ENCODE data around the gene LOXHD1. TPM values are rescaled to one million over a fixed set of nuclear protein-coding genes. Genes with fewer than 3 reads are reported as not detected.

The LOXHD1 gene
- total and polyA plus RNA-seq, 2 donors (not counting 1 experiment from before 2014, with no cell fraction given): not detected

DNA sequence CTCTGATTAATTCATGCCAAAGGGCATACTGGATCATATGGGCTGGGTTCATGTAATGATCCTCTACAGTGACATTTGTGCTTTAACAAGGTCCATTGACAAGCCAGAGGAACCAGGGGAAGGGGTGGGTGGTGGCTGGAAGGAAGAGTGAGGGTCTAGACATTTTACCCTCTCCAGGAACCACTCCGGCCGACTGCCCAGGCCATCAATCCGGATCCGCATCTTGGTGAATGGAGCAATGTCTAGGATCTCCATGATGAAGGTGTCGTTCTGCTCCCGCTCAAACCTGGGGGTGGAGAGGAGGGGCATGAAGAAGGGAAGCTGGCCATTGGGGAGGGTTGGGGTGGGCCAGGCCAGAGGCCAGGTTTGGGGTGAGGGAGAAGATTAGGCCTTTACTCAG lies 147.5 kb downstream of the LOXHD1 start:
- Mint-ChIP-seq H3K27ac (no peak overlapping the region), H3K4me1 (no peaks in the 10 kb centered on the region), H3K9me3 (ENCODE audit: insufficient read depth) (no peaks in the 10 kb centered on the region), H3K4me3 (no peak overlapping the region), H3K27me3 (peaks cover 12% of the 10 kb centered on the region)
- Histone ChIP-seq H2AFZ (ENCODE audit: insufficient read depth, low read depth, low read length, poor library complexity, severe bottlenecking) (no peak overlapping the region), H3K4me1 (ENCODE audit: control insufficient read depth in 2 of 2, insufficient read depth in 2 of 2, low read length in 2 of 2) (no peaks in the 10 kb centered on the region), H3K79me2 (ENCODE audit: control insufficient read depth, insufficient read depth, low read length) (no peaks in the 10 kb centered on the region), H3K9ac (ENCODE audit: low read length) (no peak overlapping the region), H3K4me2 (replicated peaks; ENCODE audit: low read depth, low read length, poor library complexity, severe bottlenecking) (no peak overlapping the region), H3K27me3 (replicated peaks in 1 of 4; ENCODE audit: control extremely low read depth in 1 of 4, control insufficient read depth in 3 of 4, insufficient read depth in 4 of 4, low read length in 3 of 4) (peaks cover 0 to 2% (median 0%) of the 10 kb centered on the region in 4 experiments), H4K20me1 (ENCODE audit: control insufficient read depth, insufficient read depth, low read length, poor library complexity, severe bottlenecking) (no peaks in the 10 kb centered on the region), H3K4me3 (ENCODE audit: control extremely low read depth in 1 of 5, extremely low read depth in 1 of 5, insufficient read depth in 1 of 5, low read depth in 2 of 5, low read length in 4 of 5) (no peak overlapping the region), H3K36me3 (replicated peaks in 1 of 2; ENCODE audit: control extremely low read depth in 1 of 2, control insufficient read depth in 1 of 2, extremely low read depth in 1 of 2, insufficient read depth in 2 of 2, low read length in 1 of 2) (no peaks in the 10 kb centered on the region), H3K9me3 (ENCODE audit: control extremely low read depth in 1 of 3, control insufficient read depth in 2 of 3, insufficient read depth in 1 of 3, low read length in 2 of 3) (peaks cover 0 to 4% (median 0%) of the 10 kb centered on the region in 3 donors), H3K27ac (ENCODE audit: low read length in 2 of 2) (no peak overlapping the region)
- intact Hi-C loops (cut with micrococcal nuclease): no loop called here
- ATAC-seq (ENCODE audit: low read depth): no peak
- 98% methylated on average over 6 of the region's 6 CpGs for WGBS (ENCODE audit: insufficient coverage)
- no peak for TF ChIP-seq EZH2 (IDR thresholded peaks at IDR 0.05; ENCODE audit: borderline replicate concordance, insufficient read depth, low read depth, low read length, poor library complexity, severe bottlenecking)
- TF ChIP-seq, protein P1, sequence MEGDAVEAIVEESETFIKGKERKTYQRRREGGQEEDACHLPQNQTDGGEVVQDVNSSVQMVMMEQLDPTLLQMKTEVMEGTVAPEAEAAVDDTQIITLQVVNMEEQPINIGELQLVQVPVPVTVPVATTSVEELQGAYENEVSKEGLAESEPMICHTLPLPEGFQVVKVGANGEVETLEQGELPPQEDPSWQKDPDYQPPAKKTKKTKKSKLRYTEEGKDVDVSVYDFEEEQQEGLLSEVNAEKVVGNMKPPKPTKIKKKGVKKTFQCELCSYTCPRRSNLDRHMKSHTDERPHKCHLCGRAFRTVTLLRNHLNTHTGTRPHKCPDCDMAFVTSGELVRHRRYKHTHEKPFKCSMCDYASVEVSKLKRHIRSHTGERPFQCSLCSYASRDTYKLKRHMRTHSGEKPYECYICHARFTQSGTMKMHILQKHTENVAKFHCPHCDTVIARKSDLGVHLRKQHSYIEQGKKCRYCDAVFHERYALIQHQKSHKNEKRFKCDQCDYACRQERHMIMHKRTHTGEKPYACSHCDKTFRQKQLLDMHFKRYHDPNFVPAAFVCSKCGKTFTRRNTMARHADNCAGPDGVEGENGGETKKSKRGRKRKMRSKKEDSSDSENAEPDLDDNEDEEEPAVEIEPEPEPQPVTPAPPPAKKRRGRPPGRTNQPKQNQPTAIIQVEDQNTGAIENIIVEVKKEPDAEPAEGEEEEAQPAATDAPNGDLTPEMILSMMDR (IDR thresholded peaks at IDR 0.05): no peak
- ChIA-PET POLR2A (interaction anchor here (0.5 kb wide), 1 partner anchor 259 kb away, joined by 6 read pairs; no protein-coding TSS in a partner anchor), CTCF (no interaction called here)
- DNase-seq: no peak

DNA sequence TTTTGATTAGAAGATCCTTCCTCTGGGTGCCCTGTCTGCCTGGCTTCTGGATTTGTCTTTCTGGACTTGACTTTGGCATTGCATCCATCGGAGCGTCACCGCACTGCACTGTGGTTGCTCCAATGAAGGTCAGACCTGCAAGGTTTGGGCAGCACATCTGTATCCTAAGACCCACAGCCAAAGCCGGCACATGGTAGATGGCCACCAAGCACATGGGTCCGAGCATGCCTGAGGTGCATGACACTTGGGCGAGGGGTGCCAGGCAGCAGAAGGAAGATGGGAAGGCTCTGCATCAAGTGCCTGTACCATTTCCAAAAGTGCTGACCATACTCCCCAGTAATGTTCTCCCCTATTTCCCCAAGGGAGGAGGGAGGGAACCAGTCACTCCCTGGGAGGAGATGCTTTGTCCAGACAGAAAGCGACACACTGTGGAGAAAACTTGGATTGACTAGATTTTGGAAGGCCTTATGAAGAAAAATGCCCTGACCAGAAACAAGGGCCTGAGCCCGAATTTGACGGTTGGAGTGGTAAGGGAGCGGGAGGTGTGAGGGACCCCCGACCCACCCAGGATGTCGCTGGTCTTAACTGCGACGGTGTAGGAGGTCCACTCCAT lies 149.9 kb downstream of the LOXHD1 start:
- Mint-ChIP-seq H3K27me3 (peaks cover 8% of the 10 kb centered on the region), H3K9me3 (ENCODE audit: insufficient read depth) (no peaks in the 10 kb centered on the region), H3K27ac (no peak overlapping the region), H3K4me1 (no peaks in the 10 kb centered on the region), H3K4me3 (no peak overlapping the region)
- no peak overlapping the region for H2AFZ ChIP-seq (ENCODE audit: insufficient read depth, low read depth, low read length, poor library complexity, severe bottlenecking)
- no peaks in the 10 kb centered on the region for H3K9me3 ChIP-seq (ENCODE audit: control extremely low read depth in 1 of 3, control insufficient read depth in 2 of 3, insufficient read depth in 1 of 3, low read length in 2 of 3)
- TF ChIP-seq EZH2 (IDR thresholded peaks at IDR 0.05; ENCODE audit: borderline replicate concordance, insufficient read depth, low read depth, low read length, poor library complexity, severe bottlenecking): no peak
- TF ChIP-seq, protein P1 (IDR thresholded peaks at IDR 0.05): no peak
- no peak for DNase-seq
- ChIA-PET CTCF (no interaction called here), POLR2A (no interaction called here)
- no peak overlapping the region for H3K27ac ChIP-seq (ENCODE audit: low read length in 2 of 2)
- WGBS (ENCODE audit: insufficient coverage): 92% methylated on average over 10 of the region's 14 CpGs
- no peak overlapping the region for H3K4me2 ChIP-seq (replicated peaks; ENCODE audit: low read depth, low read length, poor library complexity, severe bottlenecking)
- no peaks in the 10 kb centered on the region for H4K20me1 ChIP-seq (ENCODE audit: control insufficient read depth, insufficient read depth, low read length, poor library complexity, severe bottlenecking)
- no peak for ATAC-seq (ENCODE audit: low read depth)
- intact Hi-C loops (cut with micrococcal nuclease): no loop called here
- no peaks in the 10 kb centered on the region for H3K36me3 ChIP-seq (replicated peaks in 1 of 2; ENCODE audit: control extremely low read depth in 1 of 2, control insufficient read depth in 1 of 2, extremely low read depth in 1 of 2, insufficient read depth in 2 of 2, low read length in 1 of 2)
- no peak overlapping the region for H3K9ac ChIP-seq (ENCODE audit: low read length)
- no peaks in the 10 kb centered on the region for H3K27me3 ChIP-seq (replicated peaks in 1 of 4; ENCODE audit: control extremely low read depth in 1 of 4, control insufficient read depth in 3 of 4, insufficient read depth in 4 of 4, low read length in 3 of 4)
- H3K79me2 ChIP-seq (ENCODE audit: control insufficient read depth, insufficient read depth, low read length): no peaks in the 10 kb centered on the region
- H3K4me3 ChIP-seq (ENCODE audit: control extremely low read depth in 1 of 5, extremely low read depth in 1 of 5, insufficient read depth in 1 of 5, low read depth in 2 of 5, low read length in 4 of 5): no peak overlapping the region
- no peaks in the 10 kb centered on the region for H3K4me1 ChIP-seq (ENCODE audit: control insufficient read depth in 2 of 2, insufficient read depth in 2 of 2, low read length in 2 of 2)

Data from B cell (primary cell).